Aorta (tissue), 5 donors: Measurements from ENCODE around the gene LRRC2. TPM values are rescaled to one million over a fixed set of nuclear protein-coding genes. Genes with fewer than 3 reads are reported as not detected.
"Not testable (repeated sequence)": the region's sequence is repeated elsewhere in the genome, so short reads cannot be mapped to it uniquely, and the experiment has no call there.

Experiments
- ATAC-seq: fragments of 200-7000 bp; cut with Tn5 transposase; one replicate; pipeline ENCODE4 v1.9.1; 2022; ENCODE audit warnings: moderate library complexity; ENCODE audit not compliant: low FRiP score
- DNase-seq, 2 donors: peaks; one replicate each; pipeline ENCODE4 v3.0.0-alpha.2; 2020
- H3K27ac ChIP-seq, 2 donors: one replicate each; pipeline ENCODE4 v1.5.1; 2013; ENCODE audit warnings: low read length in 2 of 2, mild to moderate bottlenecking in 2 of 2, moderate library complexity in 2 of 2, control low read depth in 1 of 2, inconsistent platforms in 1 of 2, low read depth in 1 of 2
- H3K27me3 ChIP-seq, 2 donors: one replicate each; pipeline ENCODE4 v1.6.1; 2013; ENCODE audit warnings: control low read depth in 1 of 2, low read length in 1 of 2, mild to moderate bottlenecking in 1 of 2, moderate library complexity in 1 of 2; ENCODE audit not compliant: insufficient read depth in 2 of 2, control insufficient read depth in 1 of 2
- H3K36me3 ChIP-seq, 2 donors: one replicate each; pipeline ENCODE4 v1.6.1; 2013; ENCODE audit warnings: control low read depth in 1 of 2, low read length in 1 of 2, mild to moderate bottlenecking in 1 of 2; ENCODE audit not compliant: insufficient read depth in 2 of 2, control insufficient read depth in 1 of 2
- H3K4me1 ChIP-seq, 2 donors: one replicate each; pipeline ENCODE4 v1.6.1; 2013; ENCODE audit warnings: low read length in 2 of 2, control low read depth in 1 of 2, mild to moderate bottlenecking in 1 of 2, moderate library complexity in 1 of 2; ENCODE audit not compliant: insufficient read depth in 2 of 2, control insufficient read depth in 1 of 2
- H3K4me3 ChIP-seq, 2 donors: one replicate each; pipeline ENCODE4 v1.5.1; 2013; ENCODE audit warnings: low read length in 2 of 2, control low read depth in 1 of 2, mild to moderate bottlenecking in 1 of 2
- H3K9me3 ChIP-seq: one replicate; pipeline ENCODE4 v1.6.1; 2013; ENCODE audit warnings: mild to moderate bottlenecking, low read length; ENCODE audit not compliant: control insufficient read depth
- WGBS, 2 donors: extraction: QIAGEN DNeasy Blood & Tissue Kit; methylation state at CpG; one replicate each; pipeline ENCODE4 v1.1.7; 2013; 5-methylcytosine and 5-hydroxymethylcytosine counted together
- intact Hi-C, 2 donors: fragments of 100-400 bp; cut with DNase I; formaldehyde crosslinking; loops; one replicate each; pipeline versions ENCODE4 v1.14.2 to v1.15.0; 2022
- polyA plus RNA-seq, 2 donors: library from polyadenylated mRNA; stranded (reverse); fragments of 200-250 nt; gene quantifications; one replicate each; pipeline ENCODE4 v1.2.3, GENCODE V29; 2013
- total RNA-seq, 2 donors: library from RNA; stranded (reverse); fragmentation: NEBNext Ultra II Directional; extraction: Animal tissue kit (Norgen Biotek cat#: 25700); gene quantifications; one replicate each; pipeline ENCODE4 v1.2.1, GENCODE V29; 2021
- donor health status: healthy with polysubstance abuse.
- donor health status: Bipolar disorder and iron deficiency.
- donor health status: DM: no; HTN: no; CAD: no.
- donor health status: DM: no; HTN: no; CAD: no.
- donor health status: DM: yes; HTN: yes; CAD: no.

The LRRC2 gene
- total and polyA plus RNA-seq, 4 donors, result 0.03 to 8.8 (median 0.45) TPM

DNA sequence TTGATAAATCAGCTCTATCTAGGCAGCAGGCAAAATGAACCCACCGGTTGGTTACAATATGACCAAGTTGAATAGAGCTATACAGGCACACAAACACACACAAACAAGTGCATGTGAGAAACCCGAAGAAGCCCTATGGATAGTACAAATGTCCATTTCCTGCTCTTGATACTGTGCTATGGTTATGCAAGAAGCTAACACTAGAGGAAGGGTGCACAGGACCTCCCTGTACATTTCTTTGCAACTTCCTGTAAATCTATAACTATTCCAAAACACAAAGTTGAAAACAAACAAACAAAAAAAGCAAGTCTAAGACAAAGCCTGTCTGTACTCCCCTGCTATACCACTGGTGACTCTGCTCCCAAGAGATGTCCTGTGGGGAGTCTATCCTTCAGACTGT, 38.0 kb upstream of the LRRC2 start:
- no peaks in the 10 kb centered on the region for H3K27me3 ChIP-seq
- H3K27ac ChIP-seq, result no peak overlapping the region
- WGBS, 2 donors, result 90% methylated on average over 2 of the region's 2 CpGs
- intact Hi-C loops, result no loop called here
- peaks cover 2% of the 10 kb centered on the region for H3K9me3 ChIP-seq
- H3K36me3 ChIP-seq, result no peaks in the 10 kb centered on the region
- H3K4me3 ChIP-seq, result no peak overlapping the region
- H3K4me1 ChIP-seq, result no peaks in the 10 kb centered on the region
- ATAC-seq (no peak), DNase-seq (no peak)

DNA sequence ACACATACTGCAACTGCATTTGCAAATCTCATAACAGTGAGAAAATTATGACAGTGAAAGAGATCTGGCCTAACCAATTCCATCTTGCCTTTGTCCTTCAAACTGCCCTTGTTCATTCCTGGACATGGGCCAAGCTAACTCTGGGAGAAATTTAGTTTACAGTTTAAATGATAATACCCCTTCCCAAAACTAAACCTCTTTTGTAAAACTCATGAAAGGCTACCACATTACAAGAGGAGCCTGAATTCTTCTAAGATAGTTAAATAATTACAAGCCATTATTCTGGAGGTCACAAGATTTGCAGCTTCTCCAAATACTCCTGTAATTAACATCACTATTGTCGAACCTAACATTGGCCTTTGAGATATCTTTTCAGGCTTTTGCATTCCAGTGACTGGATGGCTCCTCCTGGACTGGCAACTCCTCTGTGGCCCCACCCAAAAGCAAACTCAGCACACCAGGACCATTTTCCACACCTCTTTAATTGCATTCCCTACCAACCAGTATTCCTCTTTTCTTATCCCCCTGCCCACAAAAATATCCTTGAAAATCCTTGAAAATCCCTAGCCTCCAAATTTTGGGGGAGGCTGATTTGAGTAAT, 37.4 kb upstream of the LRRC2 start:
- ATAC-seq (no peak), DNase-seq (no peak)
- intact Hi-C loops, result no loop called here
- Histone ChIP-seq H3K9me3 (peaks cover 2% of the 10 kb centered on the region), H3K4me1 (no peaks in the 10 kb centered on the region), H3K27me3 (peaks cover 0 to 2% of the 10 kb centered on the region in 2 donors), H3K27ac (no peak overlapping the region), H3K4me3 (no peak overlapping the region), H3K36me3 (no peaks in the 10 kb centered on the region)
- 58 to 69% methylated on average over 1 of the region's 1 CpG for whole genome bisulfite sequencing, 2 donors

DNA sequence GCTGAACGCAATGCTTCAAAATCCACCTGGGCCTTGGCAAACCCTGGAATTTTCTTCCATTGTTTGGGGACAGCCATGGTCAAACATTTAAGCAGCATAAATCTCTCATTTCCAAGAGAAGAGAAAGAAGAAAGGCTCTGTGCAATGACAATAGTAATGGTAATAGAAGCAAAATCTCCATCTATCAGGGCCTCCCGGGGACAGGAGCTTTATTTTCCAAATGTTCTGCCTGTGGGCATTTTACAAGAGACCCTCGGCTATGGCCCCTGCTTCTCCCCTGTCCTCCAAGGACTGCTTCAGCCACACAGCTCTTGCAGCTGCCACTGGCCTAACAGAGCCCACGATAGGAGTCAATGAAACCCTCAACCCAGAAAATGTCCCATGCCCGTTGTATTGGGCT, 33.5 kb upstream of the LRRC2 start:
- H3K4me3 ChIP-seq, result no peak overlapping the region
- intact Hi-C loops, result no loop called here
- ATAC-seq (no peak), DNase-seq (no peak)
- peaks cover 0 to 2% of the 10 kb centered on the region in 2 donors for H3K27me3 ChIP-seq
- H3K36me3 ChIP-seq, result no peaks in the 10 kb centered on the region
- H3K9me3 ChIP-seq, result peaks cover 2% of the 10 kb centered on the region
- H3K4me1 ChIP-seq, result no peaks in the 10 kb centered on the region
- WGBS, 2 donors, result 60 to 63% methylated on average over 5 of the region's 5 CpGs
- H3K27ac ChIP-seq, result no peak overlapping the region

- no peaks in the 10 kb centered on the region for H3K36me3 ChIP-seq
- H3K27ac ChIP-seq, result no peak overlapping the region
- no peak overlapping the region for H3K4me3 ChIP-seq
- no peak for ATAC-seq
- peaks cover 0 to 2% of the 10 kb centered on the region in 2 donors for H3K27me3 ChIP-seq
- intact Hi-C loops, result no loop called here
- no peak for DNase-seq
- no peaks in the 10 kb centered on the region for H3K4me1 ChIP-seq
- 78 to 80% methylated on average over 8 of the region's 8 CpGs for WGBS, 2 donors
- peaks cover 2% of the 10 kb centered on the region for H3K9me3 ChIP-seq
Observed at GRCh38 chr3:46595819-46596314, 29.8 kb upstream of the LRRC2 start.

- peaks cover 0 to 2% of the 10 kb centered on the region in 2 donors for H3K27me3 ChIP-seq
- ATAC-seq (no peak), DNase-seq (no peak)
- H3K36me3 ChIP-seq, result no peaks in the 10 kb centered on the region
- intact Hi-C loops, result no loop called here
- no peak overlapping the region for H3K27ac ChIP-seq
- 86 to 88% methylated on average over 4 of the region's 4 CpGs for WGBS, 2 donors
- no peak overlapping the region for H3K4me3 ChIP-seq
- peaks cover under 1% of the 10 kb centered on the region for H3K9me3 ChIP-seq
- H3K4me1 ChIP-seq, result no peaks in the 10 kb centered on the region
Observed at GRCh38 chr3:46594723-46595122, 28.6 kb upstream of the LRRC2 start.

DNA sequence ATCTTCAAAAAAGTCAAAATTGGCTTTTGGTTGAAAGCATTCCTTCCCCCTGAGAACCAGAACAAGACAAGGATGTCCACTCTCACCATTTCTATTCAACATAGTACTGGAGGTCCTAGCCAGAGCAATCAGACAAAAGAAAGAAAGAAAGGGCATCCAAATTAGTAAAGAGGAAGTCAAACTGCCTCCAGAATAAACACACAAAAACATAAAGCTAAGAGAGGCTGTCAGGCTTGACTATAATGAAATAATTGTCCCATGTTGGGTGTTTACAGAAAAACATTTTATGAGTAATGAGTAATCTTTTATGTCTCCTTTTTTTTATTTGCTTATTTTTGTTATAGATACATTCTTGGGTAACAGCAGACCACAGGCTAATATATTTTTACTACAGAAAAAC, 27.9 kb upstream of the LRRC2 start:
- H3K9me3 ChIP-seq, result no peaks in the 10 kb centered on the region
- peaks cover 0 to 2% of the 10 kb centered on the region in 2 donors for H3K27me3 ChIP-seq
- DNase-seq (no peak), ATAC-seq (no peak)
- intact Hi-C loops, result no loop called here
- no peaks in the 10 kb centered on the region for H3K36me3 ChIP-seq
- H3K4me3 ChIP-seq, result no peak overlapping the region
- H3K4me1 ChIP-seq, result no peaks in the 10 kb centered on the region
- no peak overlapping the region for H3K27ac ChIP-seq

GRCh38 chr3:46593274-46593862, 27.3 kb upstream of the LRRC2 start:
- intact Hi-C loops, result no loop called here
- no peaks in the 10 kb centered on the region for H3K9me3 ChIP-seq
- H3K4me1 ChIP-seq, result no peaks in the 10 kb centered on the region
- WGBS, 2 donors, result 81 to 85% methylated on average over 14 of the region's 14 CpGs
- ATAC-seq (no peak), DNase-seq (no peak)
- no peak overlapping the region for H3K27ac ChIP-seq
- no peak overlapping the region for H3K4me3 ChIP-seq
- H3K36me3 ChIP-seq, result no peaks in the 10 kb centered on the region
- H3K27me3 ChIP-seq, result no peaks in the 10 kb centered on the region

- H3K27me3 ChIP-seq, DNase-seq, H3K9me3 ChIP-seq, H3K4me3 ChIP-seq, ATAC-seq, H3K27ac ChIP-seq, intact Hi-C loops, H3K4me1 ChIP-seq, H3K36me3 ChIP-seq: not testable (repeated sequence)
- WGBS, 2 donors, result 64 to 75% methylated on average over 3 of the region's 3 CpGs
Observed at GRCh38 chr3:46587268-46587667, 21.2 kb upstream of the LRRC2 start.

GRCh38 chr3:46586738-46587246, 20.7 kb upstream of the LRRC2 start:
- DNase-seq, result no peak
- Histone ChIP-seq H3K4me1 (no peaks in the 10 kb centered on the region), H3K4me3 (no peak overlapping the region), H3K36me3 (no peaks in the 10 kb centered on the region), H3K27me3 (no peaks in the 10 kb centered on the region), H3K27ac (no peak overlapping the region), H3K9me3 (no peaks in the 10 kb centered on the region)
- intact Hi-C loops, result no loop called here
- WGBS, 2 donors, result 73 to 75% methylated on average over 6 of the region's 6 CpGs
- ATAC-seq, result no peak
